ENCODE results near the gene ARMC2.

The ARMC2 gene

GRCh38 chr6:109021870-109022269 is 173.6 kb downstream of the ARMC2 start:
- TF ChIP-seq MYC (IDR thresholded peaks at IDR 0.05; ENCODE audit: low read depth, low read length) (no peak), MAX (IDR thresholded peaks at IDR 0.05; ENCODE audit: low read depth, low read length) (no peak), POLR2A (IDR thresholded peaks at IDR 0.05; ENCODE audit: extremely low read depth, insufficient read length) (no peak)
- TF ChIP-seq, protein P1, sequence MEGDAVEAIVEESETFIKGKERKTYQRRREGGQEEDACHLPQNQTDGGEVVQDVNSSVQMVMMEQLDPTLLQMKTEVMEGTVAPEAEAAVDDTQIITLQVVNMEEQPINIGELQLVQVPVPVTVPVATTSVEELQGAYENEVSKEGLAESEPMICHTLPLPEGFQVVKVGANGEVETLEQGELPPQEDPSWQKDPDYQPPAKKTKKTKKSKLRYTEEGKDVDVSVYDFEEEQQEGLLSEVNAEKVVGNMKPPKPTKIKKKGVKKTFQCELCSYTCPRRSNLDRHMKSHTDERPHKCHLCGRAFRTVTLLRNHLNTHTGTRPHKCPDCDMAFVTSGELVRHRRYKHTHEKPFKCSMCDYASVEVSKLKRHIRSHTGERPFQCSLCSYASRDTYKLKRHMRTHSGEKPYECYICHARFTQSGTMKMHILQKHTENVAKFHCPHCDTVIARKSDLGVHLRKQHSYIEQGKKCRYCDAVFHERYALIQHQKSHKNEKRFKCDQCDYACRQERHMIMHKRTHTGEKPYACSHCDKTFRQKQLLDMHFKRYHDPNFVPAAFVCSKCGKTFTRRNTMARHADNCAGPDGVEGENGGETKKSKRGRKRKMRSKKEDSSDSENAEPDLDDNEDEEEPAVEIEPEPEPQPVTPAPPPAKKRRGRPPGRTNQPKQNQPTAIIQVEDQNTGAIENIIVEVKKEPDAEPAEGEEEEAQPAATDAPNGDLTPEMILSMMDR (IDR thresholded peaks at IDR 0.05; ENCODE audit: low read depth, low read length), result no peak
- no peak for DNase-seq (ENCODE audit: low read depth)
- H3K4me3 ChIP-seq (ENCODE audit: low read depth, low read length), result no peak overlapping the region

DNA sequence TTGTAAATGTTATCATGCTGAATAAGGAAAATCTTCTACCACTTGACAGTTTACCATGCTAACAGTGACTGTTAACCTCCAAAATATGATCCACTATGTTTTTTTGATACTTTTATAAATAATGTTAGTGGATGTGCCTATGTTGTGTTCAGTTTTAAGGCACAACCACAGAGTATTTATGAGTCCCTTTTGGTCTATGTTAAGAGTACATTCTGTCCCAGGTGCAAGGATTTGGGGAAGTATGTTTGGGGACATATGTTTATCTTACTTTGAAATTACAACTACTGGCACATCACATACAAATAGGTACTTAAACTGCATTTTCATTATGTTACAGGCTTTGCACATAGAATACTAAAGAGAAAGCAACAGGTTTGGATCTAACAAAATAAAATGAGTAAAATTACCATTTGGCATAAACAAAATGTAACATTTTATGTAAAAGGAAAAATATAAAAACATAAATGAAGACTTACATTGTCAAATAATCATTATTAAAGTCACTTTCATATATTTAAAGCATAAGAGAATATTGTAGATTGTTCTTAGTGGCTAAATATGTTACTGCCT is 175.2 kb downstream of the ARMC2 start:
- H3K4me3 ChIP-seq (ENCODE audit: low read depth, low read length), result no peak overlapping the region
- no peak for TF ChIP-seq POLR2A (IDR thresholded peaks at IDR 0.05; ENCODE audit: extremely low read depth, insufficient read length)
- DNase-seq (ENCODE audit: low read depth), result peak; percentile 38
